ENCODE data around the gene SEC24D. TPM values are rescaled to one million over a fixed set of nuclear protein-coding genes. Genes with fewer than 3 reads are reported as not detected.

The SEC24D gene
- polyA plus RNA-seq, 1 experiment = 80.3 TPM

GRCh38 chr4:118772767-118773428 lies 63.0 kb downstream of the SEC24D start:
- POLR2A ChIA-PET = no interaction called here
- peaks cover 2% of the 10 kb centered on the region for H3K36me3 ChIP-seq (ENCODE audit: control insufficient read depth, insufficient read depth, low read length)
- no peak for DNase-seq (ENCODE audit: low read depth)
- no peaks in the 10 kb centered on the region for H3K27me3 ChIP-seq (ENCODE audit: control insufficient read depth, insufficient read depth, low read length)
- TF ChIP-seq, protein P1, sequence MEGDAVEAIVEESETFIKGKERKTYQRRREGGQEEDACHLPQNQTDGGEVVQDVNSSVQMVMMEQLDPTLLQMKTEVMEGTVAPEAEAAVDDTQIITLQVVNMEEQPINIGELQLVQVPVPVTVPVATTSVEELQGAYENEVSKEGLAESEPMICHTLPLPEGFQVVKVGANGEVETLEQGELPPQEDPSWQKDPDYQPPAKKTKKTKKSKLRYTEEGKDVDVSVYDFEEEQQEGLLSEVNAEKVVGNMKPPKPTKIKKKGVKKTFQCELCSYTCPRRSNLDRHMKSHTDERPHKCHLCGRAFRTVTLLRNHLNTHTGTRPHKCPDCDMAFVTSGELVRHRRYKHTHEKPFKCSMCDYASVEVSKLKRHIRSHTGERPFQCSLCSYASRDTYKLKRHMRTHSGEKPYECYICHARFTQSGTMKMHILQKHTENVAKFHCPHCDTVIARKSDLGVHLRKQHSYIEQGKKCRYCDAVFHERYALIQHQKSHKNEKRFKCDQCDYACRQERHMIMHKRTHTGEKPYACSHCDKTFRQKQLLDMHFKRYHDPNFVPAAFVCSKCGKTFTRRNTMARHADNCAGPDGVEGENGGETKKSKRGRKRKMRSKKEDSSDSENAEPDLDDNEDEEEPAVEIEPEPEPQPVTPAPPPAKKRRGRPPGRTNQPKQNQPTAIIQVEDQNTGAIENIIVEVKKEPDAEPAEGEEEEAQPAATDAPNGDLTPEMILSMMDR (IDR thresholded peaks at IDR 0.05; ENCODE audit: insufficient read depth, low read depth, low read length) = no peak
- CTCF ChIA-PET = interaction anchor here (0.9 to 4.2 kb wide), 5 partner anchors 9 to 177 kb away, joined by 3 to 15 read pairs (median 5); no protein-coding TSS in a partner anchor
- no peak overlapping the region for H3K4me3 ChIP-seq (ENCODE audit: low read depth, low read length)

DNA sequence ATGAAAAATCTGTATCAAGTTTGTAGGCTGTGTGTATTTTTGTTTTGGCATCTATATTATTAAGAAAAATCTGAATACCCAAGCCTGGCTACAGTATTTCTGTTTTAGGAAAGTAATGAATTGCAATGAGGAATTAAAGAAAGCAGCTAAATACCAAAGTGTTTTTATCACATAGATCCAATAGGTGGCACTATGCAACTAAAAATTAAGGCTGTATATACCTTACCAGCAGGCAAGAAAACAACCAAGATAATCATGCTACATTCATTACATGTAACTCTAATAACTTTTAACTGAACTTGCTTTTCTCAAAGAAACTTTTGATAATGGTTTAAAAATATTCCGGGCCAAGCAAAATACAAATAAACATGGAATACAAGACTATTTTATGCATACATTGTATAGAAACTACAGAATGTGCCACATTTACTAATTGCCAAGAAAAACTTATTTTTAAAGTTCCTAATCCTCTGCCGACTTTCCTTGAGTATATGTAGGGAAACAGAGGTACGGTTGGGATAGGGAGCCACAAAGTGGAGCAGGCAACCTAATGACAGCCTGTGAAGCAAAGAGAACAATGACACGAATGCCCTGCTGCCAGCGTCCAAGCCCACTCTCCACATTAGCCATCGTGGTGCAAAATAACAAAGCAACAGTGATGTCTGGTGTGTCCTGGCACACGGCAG lies 63.7 kb downstream of the SEC24D start:
- Histone ChIP-seq H3K4me3 (ENCODE audit: low read depth, low read length) (no peak overlapping the region), H3K27me3 (ENCODE audit: control insufficient read depth, insufficient read depth, low read length) (no peaks in the 10 kb centered on the region), H3K36me3 (ENCODE audit: control insufficient read depth, insufficient read depth, low read length) (peaks cover 2% of the 10 kb centered on the region)
- POLR2A ChIA-PET = interaction anchor here (0.7 kb wide), 1 partner anchor 126 kb away, joined by 3 read pairs; no protein-coding TSS in a partner anchor
- DNase-seq (ENCODE audit: low read depth) = no peak
- CTCF ChIA-PET = interaction anchor here (0.5 to 4.2 kb wide), 16 partner anchors 10 to 703 kb away, joined by 3 to 15 read pairs (median 4); no protein-coding TSS in a partner anchor
- TF ChIP-seq, protein P1 (IDR thresholded peaks at IDR 0.05; ENCODE audit: insufficient read depth, low read depth, low read length) = peak; percentile 46

GRCh38 chr4:118770741-118771187 lies 65.2 kb downstream of the SEC24D start:
- Histone ChIP-seq H3K27me3 (ENCODE audit: control insufficient read depth, insufficient read depth, low read length) (no peaks in the 10 kb centered on the region), H3K4me3 (ENCODE audit: low read depth, low read length) (no peak overlapping the region), H3K36me3 (ENCODE audit: control insufficient read depth, insufficient read depth, low read length) (peaks cover 9% of the 10 kb centered on the region)
- TF ChIP-seq, protein P1 (IDR thresholded peaks at IDR 0.05; ENCODE audit: insufficient read depth, low read depth, low read length) = no peak
- ChIA-PET POLR2A (no interaction called here), CTCF (interaction anchor here (1.0 to 4.2 kb wide), 7 partner anchors 14 to 198 kb away, joined by 3 to 15 read pairs (median 3); no protein-coding TSS in a partner anchor)
- no peak for DNase-seq (ENCODE audit: low read depth)

DNA sequence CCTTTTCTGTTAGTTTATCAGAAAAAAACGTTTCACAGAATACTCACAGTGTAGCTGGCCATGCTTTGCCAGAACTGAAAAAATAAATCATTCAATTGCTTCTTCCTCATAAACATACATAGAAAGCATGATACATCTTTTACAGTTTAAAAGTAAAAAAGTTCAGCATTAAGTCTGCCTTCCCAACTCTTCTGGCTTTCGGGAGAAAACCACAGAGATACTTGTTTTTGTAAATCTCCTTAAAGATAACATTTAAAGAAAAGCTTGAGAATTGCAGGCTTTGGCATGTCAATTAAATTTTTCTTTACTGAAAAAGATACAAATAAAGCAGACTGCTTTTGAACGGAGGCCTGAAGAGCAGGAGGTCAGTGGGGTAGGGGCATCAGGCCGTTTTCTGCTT lies 66.8 kb downstream of the SEC24D start:
- Histone ChIP-seq H3K4me3 (ENCODE audit: low read depth, low read length) (no peak overlapping the region), H3K27me3 (ENCODE audit: control insufficient read depth, insufficient read depth, low read length) (no peaks in the 10 kb centered on the region), H3K36me3 (ENCODE audit: control insufficient read depth, insufficient read depth, low read length) (peaks cover 9% of the 10 kb centered on the region)
- ChIA-PET CTCF (interaction anchor here (0.6 to 4.2 kb wide), 4 partner anchors 16 to 498 kb away, joined by 3 to 15 read pairs (median 4); no protein-coding TSS in a partner anchor), POLR2A (no interaction called here)
- TF ChIP-seq, protein P1 (IDR thresholded peaks at IDR 0.05; ENCODE audit: insufficient read depth, low read depth, low read length) = no peak
- no peak for DNase-seq (ENCODE audit: low read depth)

DNA sequence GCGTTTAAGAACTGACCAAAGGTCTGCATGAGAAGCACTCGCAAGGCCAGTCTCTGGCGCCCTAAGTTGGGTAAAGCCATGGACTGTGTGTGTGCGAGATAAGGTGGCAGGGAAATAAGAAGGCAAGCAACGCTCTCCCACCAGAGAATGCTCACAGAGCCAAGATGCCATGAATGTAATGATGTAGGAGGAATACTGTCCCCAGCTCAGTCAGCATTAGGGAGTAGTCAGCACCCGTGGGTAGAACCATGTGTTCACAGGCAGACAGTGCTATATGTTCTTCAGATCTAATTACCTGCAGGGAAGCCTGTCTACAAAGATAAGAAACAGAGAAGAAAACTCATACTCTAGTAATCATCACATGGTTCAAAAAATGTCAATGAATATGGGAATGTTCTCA lies 68.8 kb downstream of the SEC24D start:
- TF ChIP-seq, protein P1 (IDR thresholded peaks at IDR 0.05; ENCODE audit: insufficient read depth, low read depth, low read length) = no peak
- DNase-seq (ENCODE audit: low read depth) = no peak
- no peaks in the 10 kb centered on the region for H3K27me3 ChIP-seq (ENCODE audit: control insufficient read depth, insufficient read depth, low read length)
- POLR2A ChIA-PET = no interaction called here
- CTCF ChIA-PET = interaction anchor here (0.6 kb wide), 1 partner anchor 37 kb away, joined by 3 read pairs; no protein-coding TSS in a partner anchor
- H3K4me3 ChIP-seq (ENCODE audit: low read depth, low read length) = no peak overlapping the region
- H3K36me3 ChIP-seq (ENCODE audit: control insufficient read depth, insufficient read depth, low read length) = peaks cover 12% of the 10 kb centered on the region

Data from BJ (cell line).